GM12891 (cell line): ENCODE measurements around the gene C8B.

Experiments
- POLR2A ChIP-seq: IDR thresholded peaks from 2 replicates; pipeline ENCODE4 v1.6.1; 2011; ENCODE audit warnings: low read depth, low read length, control low read depth
- POLR2AphosphoS5 ChIP-seq: IDR thresholded peaks from 2 replicates; pipeline ENCODE4 v1.6.1; 2011; ENCODE audit warnings: low read depth, low read length, control low read depth
- POU2F2 ChIP-seq: IDR thresholded peaks from 2 replicates; pipeline ENCODE4 v1.6.1; 2011; ENCODE audit warnings: low read depth, mild to moderate bottlenecking, control low read depth, low read length, moderate library complexity
- TAF1 ChIP-seq: IDR thresholded peaks from 2 replicates; pipeline ENCODE4 v1.6.1; 2011; ENCODE audit warnings: low read depth, low read length, control low read depth

DNA sequence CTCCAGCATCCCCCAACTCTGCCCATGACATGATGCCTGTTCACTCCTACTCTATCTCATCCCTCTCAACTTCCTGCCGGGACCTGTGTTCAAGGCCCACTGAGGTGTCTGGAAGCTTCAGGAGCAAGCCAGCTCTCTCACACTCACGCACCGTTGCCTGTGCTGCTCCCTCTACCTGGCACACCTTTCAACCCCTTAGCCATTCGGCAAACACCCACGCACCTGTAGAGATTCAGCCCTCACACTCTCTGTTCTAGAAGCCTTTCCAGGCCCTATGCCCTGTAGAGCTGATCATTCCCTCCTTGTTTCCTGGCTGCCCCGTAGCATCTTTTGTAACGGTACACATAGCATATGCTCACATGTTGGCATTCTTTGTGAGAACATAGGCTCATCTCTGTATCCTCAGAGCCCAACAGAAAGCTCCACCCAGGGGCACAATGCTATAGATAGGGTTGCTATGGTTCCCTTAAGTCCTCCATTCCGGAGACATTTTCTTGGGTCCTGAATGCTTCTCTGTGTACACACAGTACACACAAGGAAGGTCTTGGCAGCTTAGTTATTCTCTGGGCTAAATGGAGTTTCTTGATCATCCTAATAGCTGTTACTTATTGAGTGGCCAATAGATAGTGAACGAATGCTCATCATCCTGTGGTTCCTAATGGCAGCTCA lies 1.3 kb downstream of the C8B start:
- no peak for TF ChIP-seq POLR2AphosphoS5
- TF ChIP-seq POLR2A, result no peak
- TF ChIP-seq TAF1, result no peak
- no peak for TF ChIP-seq POU2F2
